Renal cortical epithelial cell (primary cell): ENCODE data around the gene ARHGAP26. TPM values are rescaled to one million over a fixed set of nuclear protein-coding genes. Genes with fewer than 3 reads are reported as not detected.
A peak's percentile ranks its signal among the peaks of the same experiment; 100 is the strongest.
"Not testable (repeated sequence)": the region's sequence is repeated elsewhere in the genome, so short reads cannot be mapped to it uniquely, and the experiment has no call there.

ENCODE experiments used
- DNase-seq: peaks from one replicate; pipeline ENCODE4 v3.0.0-alpha.2; 2011; ENCODE audit warnings: low read depth
- total RNA-seq: library from RNA; depleted of rRNA; stranded (reverse); fragments of >200 nt; gene quantifications from 2 replicates; pipeline ENCODE4 v1.2.3, GENCODE V29; 2014

The ARHGAP26 gene
- total RNA-seq, 1 donor from 2014 or later: 10.4 TPM

- peak; percentile 17 for DNase-seq
Observed at GRCh38 chr5:143182901-143183820, 413.0 kb downstream of the ARHGAP26 start.

GRCh38 chr5:143183989-143184388 lies 413.8 kb downstream of the ARHGAP26 start:
- no peak for DNase-seq

- no peak for DNase-seq
Observed at GRCh38 chr5:143186623-143187022, 416.4 kb downstream of the ARHGAP26 start.

GRCh38 chr5:143187495-143187894 lies 417.3 kb downstream of the ARHGAP26 start:
- DNase-seq: peak; percentile 33

- no peak for DNase-seq
Observed at GRCh38 chr5:143188083-143188482, 417.9 kb downstream of the ARHGAP26 start.

GRCh38 chr5:143188692-143189091 lies 418.5 kb downstream of the ARHGAP26 start:
- DNase-seq: no peak

GRCh38 chr5:143190260-143190810 lies 420.2 kb downstream of the ARHGAP26 start:
- no peak for DNase-seq

- no peak for DNase-seq
Observed at GRCh38 chr5:143191720-143192119, 421.5 kb downstream of the ARHGAP26 start.

GRCh38 chr5:143192191-143192900 lies 422.2 kb downstream of the ARHGAP26 start:
- no peak for DNase-seq

GRCh38 chr5:143194206-143194605 lies 424.0 kb downstream of the ARHGAP26 start:
- peak; percentile 72 for DNase-seq

- no peak for DNase-seq
Observed at GRCh38 chr5:143194713-143195112, 424.5 kb downstream of the ARHGAP26 start.

GRCh38 chr5:143195491-143195890 lies 425.3 kb downstream of the ARHGAP26 start:
- no peak for DNase-seq

GRCh38 chr5:143196601-143197259 lies 426.6 kb downstream of the ARHGAP26 start:
- no peak for DNase-seq

- DNase-seq: no peak
Observed at GRCh38 chr5:143197260-143197656, 427.1 kb downstream of the ARHGAP26 start.

- no peak for DNase-seq
Observed at GRCh38 chr5:143198332-143198731, 428.2 kb downstream of the ARHGAP26 start.

- no peak for DNase-seq
Observed at GRCh38 chr5:143199161-143199560, 429.0 kb downstream of the ARHGAP26 start.

- no peak for DNase-seq
Observed at GRCh38 chr5:143199843-143200242, 429.7 kb downstream of the ARHGAP26 start.

- DNase-seq: peak; percentile 85
Observed at GRCh38 chr5:143200781-143201398, 430.7 kb downstream of the ARHGAP26 start.

GRCh38 chr5:143201589-143201988 lies 431.4 kb downstream of the ARHGAP26 start:
- no peak for DNase-seq

- not testable (repeated sequence) for DNase-seq
Observed at GRCh38 chr5:143203301-143203956, 433.3 kb downstream of the ARHGAP26 start.
